Measurements from ENCODE around the gene OTOP3. TPM values are rescaled to one million over a fixed set of nuclear protein-coding genes. Genes with fewer than 3 reads are reported as not detected.
"Not testable (repeated sequence)": the region's sequence is repeated elsewhere in the genome, so short reads cannot be mapped to it uniquely, and the experiment has no call there.

Gene OTOP3
- not detected in 2 replicates for total RNA-seq (2014; rRNA removed; shearing (Covaris generic))

- no peak for DNase-seq (ENCODE audit: low spot score)
- in situ Hi-C loops (cut with HindIII; ENCODE audit: low sequenced_read_pairs), result no loop called here
Observed at GRCh38 chr17:74935585-74936469, at the start of gene OTOP3. OTOP3 (plus strand) TSS chr17:74935898; CDS start chr17:74935922, 24 bp downstream.

GRCh38 chr17:74888469-74888868 is 47.2 kb upstream of the OTOP3 start:
- no peak for DNase-seq (ENCODE audit: low spot score)
- in situ Hi-C loops (cut with HindIII; ENCODE audit: low sequenced_read_pairs), result no loop called here

GRCh38 chr17:74890554-74890953 is 45.1 kb upstream of the OTOP3 start:
- in situ Hi-C loops (cut with HindIII; ENCODE audit: low sequenced_read_pairs), result no loop called here
- no peak for DNase-seq (ENCODE audit: low spot score)

- peak; percentile 84 for DNase-seq (ENCODE audit: low spot score)
- in situ Hi-C loops (cut with HindIII; ENCODE audit: low sequenced_read_pairs), result no loop called here
Observed at GRCh38 chr17:74892013-74892841, 43.5 kb upstream of the OTOP3 start.

- in situ Hi-C loops (cut with HindIII; ENCODE audit: low sequenced_read_pairs), result no loop called here
- DNase-seq (ENCODE audit: low spot score), result peak; percentile 50
Observed at GRCh38 chr17:74892974-74893911, 42.5 kb upstream of the OTOP3 start, which contains the start of gene FADS6. FADS6 (minus strand) TSS chr17:74893633; CDS start chr17:74893595, 38 bp downstream.

- DNase-seq (ENCODE audit: low spot score), result no peak
- in situ Hi-C loops (cut with HindIII; ENCODE audit: low sequenced_read_pairs), result no loop called here
Observed at GRCh38 chr17:74893936-74894671, 41.6 kb upstream of the OTOP3 start.

- no peak for DNase-seq (ENCODE audit: low spot score)
- in situ Hi-C loops (cut with HindIII; ENCODE audit: low sequenced_read_pairs), result no loop called here
Observed at GRCh38 chr17:74898376-74898946, 37.2 kb upstream of the OTOP3 start.

GRCh38 chr17:74900208-74900607 is 35.5 kb upstream of the OTOP3 start:
- DNase-seq (ENCODE audit: low spot score), result no peak
- in situ Hi-C loops (cut with HindIII; ENCODE audit: low sequenced_read_pairs), result no loop called here

- in situ Hi-C loops (cut with HindIII; ENCODE audit: low sequenced_read_pairs), result no loop called here
- DNase-seq (ENCODE audit: low spot score), result no peak
Observed at GRCh38 chr17:74901353-74902135, 34.2 kb upstream of the OTOP3 start.

- in situ Hi-C loops (cut with HindIII; ENCODE audit: low sequenced_read_pairs), result no loop called here
- no peak for DNase-seq (ENCODE audit: low spot score)
Observed at GRCh38 chr17:74903034-74903433, 32.7 kb upstream of the OTOP3 start.

GRCh38 chr17:74903671-74904070 is 32.0 kb upstream of the OTOP3 start:
- in situ Hi-C loops (cut with HindIII; ENCODE audit: low sequenced_read_pairs), result no loop called here
- no peak for DNase-seq (ENCODE audit: low spot score)

GRCh38 chr17:74904687-74905409 is 30.9 kb upstream of the OTOP3 start:
- no peak for DNase-seq (ENCODE audit: low spot score)
- in situ Hi-C loops (cut with HindIII; ENCODE audit: low sequenced_read_pairs), result no loop called here

- in situ Hi-C loops (cut with HindIII; ENCODE audit: low sequenced_read_pairs); DNase-seq (ENCODE audit: low spot score): not testable (repeated sequence)
Observed at GRCh38 chr17:74906214-74906793, 29.4 kb upstream of the OTOP3 start.

- in situ Hi-C loops (cut with HindIII; ENCODE audit: low sequenced_read_pairs), result no loop called here
- DNase-seq (ENCODE audit: low spot score), result no peak
Observed at GRCh38 chr17:74907012-74907411, 28.7 kb upstream of the OTOP3 start.

GRCh38 chr17:74909097-74909496 is 26.6 kb upstream of the OTOP3 start:
- in situ Hi-C loops (cut with HindIII; ENCODE audit: low sequenced_read_pairs); DNase-seq (ENCODE audit: low spot score): not testable (repeated sequence)

GRCh38 chr17:74911423-74911822 is 24.3 kb upstream of the OTOP3 start:
- DNase-seq (ENCODE audit: low spot score); in situ Hi-C loops (cut with HindIII; ENCODE audit: low sequenced_read_pairs): not testable (repeated sequence)

All from G401 (cell line).